Measurements from ENCODE around the gene SYT5.
"Not testable (repeated sequence)": the region's sequence is repeated elsewhere in the genome, so short reads cannot be mapped to it uniquely, and the experiment has no call there.

The SYT5 gene

GRCh38 chr19:55206664-55207500, 26.8 kb upstream of the SYT5 start:
- peak; percentile 85 for DNase-seq

DNA sequence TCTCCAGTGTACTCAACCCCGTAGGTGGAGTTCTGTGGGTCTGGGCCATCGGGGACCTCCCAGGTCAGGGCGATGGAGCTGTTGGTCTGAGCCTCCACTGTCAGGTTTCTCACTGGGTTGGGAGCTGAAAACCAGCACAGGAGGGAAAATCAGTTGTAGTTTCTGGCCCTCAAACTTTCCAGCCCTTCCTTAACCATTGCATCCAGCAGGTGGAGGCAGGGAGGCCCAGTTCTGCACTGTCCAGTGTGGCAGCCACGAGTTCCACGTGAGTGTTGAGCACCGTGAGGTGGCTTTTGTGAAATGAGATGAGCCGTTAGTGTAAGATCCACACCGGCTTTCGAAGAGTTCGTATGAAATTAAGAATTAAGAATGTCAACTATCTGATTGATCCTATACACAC, 22.1 kb upstream of the SYT5 start:
- not testable (repeated sequence) for DNase-seq

DNA sequence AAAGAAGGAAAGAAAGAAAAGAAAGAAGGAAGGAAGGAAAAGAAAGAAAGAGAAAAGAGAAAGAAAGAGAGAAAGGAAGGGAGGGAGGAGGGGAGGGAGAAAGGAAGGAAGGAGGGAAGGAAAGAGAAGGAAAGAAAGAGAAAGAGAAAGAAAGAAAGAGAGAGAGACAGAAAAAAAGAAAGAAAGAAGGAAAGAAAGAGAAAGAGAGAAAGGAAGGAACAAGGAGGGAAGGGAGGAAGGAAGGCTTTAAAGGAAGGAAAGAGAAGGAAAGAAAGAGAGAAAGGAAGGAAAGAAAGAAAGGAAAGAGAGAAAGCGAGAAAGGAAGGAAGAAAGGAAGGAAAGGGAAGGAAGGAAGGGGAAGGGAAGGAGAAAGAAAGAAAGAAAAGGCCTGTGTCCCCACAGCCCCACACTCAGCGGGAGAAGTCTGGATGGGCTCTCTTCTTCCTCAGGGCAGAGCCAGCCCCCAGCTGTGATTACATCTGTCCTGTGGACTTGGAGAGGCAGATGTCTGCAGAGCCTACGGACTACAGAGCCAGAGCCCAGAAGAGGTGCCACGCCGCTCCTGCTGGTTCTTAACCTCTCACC, 19.6 kb upstream of the SYT5 start:
- DNase-seq, result no peak

DNA sequence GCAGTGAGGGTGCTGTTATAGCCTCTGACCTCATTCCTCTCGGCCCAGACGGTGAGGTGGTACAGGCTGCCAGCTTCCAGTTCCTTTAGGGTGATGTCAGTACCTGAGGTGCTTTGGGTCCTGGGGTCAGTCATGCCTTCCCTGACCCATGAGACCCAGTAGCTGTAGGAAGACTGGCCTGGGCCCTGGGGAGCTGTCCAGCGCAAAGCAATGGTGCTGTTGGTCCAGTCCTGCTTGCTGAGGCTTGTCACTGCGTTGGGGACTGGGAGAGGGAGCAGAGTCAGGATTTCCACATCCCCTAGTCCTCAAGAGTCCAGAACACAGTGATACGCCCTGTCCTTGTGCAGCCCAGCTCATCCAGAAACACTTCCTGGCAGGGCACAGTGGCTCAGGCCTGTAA, 18.6 kb upstream of the SYT5 start:
- DNase-seq, result no peak

- no peak for DNase-seq
Observed at GRCh38 chr19:55197528-55197927, 17.4 kb upstream of the SYT5 start.

- no peak for DNase-seq
Observed at GRCh38 chr19:55196803-55197202, 16.7 kb upstream of the SYT5 start.

DNA sequence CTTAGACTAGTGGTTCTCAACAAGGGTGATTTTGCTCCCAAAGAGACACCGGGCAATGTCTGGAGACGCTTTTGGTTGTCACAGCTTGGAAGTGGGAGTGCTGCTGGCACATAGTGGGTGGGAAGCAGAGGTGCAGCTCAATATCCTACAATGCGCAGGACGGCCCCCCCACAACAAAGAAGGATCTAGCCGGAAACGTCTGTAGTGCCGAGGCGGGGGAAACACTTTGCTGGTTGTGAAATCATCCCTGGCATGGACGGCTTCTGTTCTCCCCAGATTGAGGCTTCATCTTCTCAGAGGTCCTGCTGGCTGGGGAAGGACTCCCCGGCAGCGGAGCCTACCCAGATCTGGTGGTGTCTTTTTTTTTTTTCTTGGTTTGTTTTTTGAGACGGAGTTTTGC, 13.4 kb upstream of the SYT5 start:
- DNase-seq, result no peak

DNA sequence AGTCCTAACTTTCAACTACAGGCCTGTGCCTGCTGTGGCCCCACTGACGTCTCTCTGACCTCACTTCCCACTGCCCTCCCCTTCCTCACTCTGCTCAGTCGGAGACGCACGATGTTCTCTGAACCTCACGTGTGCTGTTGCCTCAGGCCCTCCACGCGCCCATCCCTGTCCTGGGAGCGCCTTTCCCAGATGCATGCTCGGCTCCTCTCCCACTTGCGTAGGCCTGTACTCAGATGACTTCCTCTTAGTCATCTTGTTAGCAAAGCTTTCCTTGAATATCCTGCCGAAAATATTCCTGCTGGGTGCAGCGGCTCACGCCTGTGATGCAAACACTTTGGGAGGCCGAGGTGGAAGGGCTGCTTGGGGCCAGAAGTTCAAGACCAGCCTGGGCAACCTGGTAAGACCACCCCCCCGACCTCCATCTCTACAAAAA, 9.3 kb upstream of the SYT5 start:
- peak; percentile 87 for DNase-seq

DNA sequence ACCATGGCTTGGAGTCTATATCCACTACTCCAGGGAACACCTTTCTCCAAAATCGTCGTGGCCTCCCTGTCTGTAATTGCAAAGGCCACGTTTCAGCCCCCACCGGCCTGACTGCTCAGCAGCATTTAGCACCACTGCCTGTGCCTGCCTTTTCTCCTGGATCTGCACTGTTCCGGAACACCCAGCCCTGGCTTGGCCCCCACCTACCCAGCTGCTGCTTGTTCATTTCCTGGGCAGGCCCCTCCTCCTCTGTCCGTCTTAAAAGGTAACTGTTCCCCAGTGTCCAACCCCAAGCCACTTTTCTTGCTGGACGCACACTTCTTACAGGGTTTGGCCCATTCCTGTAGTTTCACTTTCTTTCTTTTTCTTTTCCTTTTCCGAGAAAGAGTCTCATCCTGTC, 8.5 kb upstream of the SYT5 start:
- DNase-seq, result no peak

GRCh38 chr19:55186080-55186479, 6.0 kb upstream of the SYT5 start:
- no peak for DNase-seq

GRCh38 chr19:55181740-55182139, 1.7 kb upstream of the SYT5 start:
- DNase-seq, result no peak

GRCh38 chr19:55178781-55179599, 1.1 kb downstream of the SYT5 start:
- DNase-seq, result peak; percentile 78

- DNase-seq, result no peak
Observed at GRCh38 chr19:55176076-55176475, 4.0 kb downstream of the SYT5 start.

GRCh38 chr19:55175117-55175867, 4.8 kb downstream of the SYT5 start:
- no peak for DNase-seq

DNA sequence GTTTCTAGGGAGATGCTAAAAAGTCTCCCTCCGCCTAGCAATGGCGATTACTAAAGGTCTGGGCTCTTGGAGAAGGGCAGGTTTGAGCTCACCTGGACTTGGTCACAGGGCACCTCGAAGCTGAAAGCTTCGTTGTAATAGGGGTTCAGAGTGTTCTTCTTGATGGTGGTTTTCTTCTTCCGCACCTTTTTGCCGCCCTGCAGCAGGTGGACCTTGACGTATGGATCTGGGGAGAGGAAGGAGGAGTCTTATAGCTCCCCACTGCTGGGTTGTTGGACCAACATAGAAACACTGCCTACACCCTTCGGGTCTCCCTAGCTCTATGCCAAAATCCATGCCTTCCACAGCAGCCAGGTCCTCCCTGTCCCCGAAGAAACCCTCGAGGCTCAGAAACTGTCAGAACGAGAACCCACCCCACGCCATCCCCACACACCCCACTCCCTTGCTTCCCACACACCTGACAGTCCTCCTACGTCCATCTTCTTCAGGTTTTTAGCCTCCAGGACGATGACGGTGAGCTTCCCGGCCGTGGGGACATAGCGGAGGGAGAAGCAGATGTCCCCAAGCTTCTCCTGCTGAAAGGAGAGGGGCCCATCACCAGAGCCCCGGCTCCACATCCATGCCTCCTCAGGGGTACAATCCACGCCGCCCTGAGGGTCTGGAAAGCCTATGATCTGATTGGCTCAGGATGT, 5.5 kb downstream of the SYT5 start:
- no peak for DNase-seq

GRCh38 chr19:55173714-55174409, 6.2 kb downstream of the SYT5 start:
- peak; percentile 76 for DNase-seq

DNA sequence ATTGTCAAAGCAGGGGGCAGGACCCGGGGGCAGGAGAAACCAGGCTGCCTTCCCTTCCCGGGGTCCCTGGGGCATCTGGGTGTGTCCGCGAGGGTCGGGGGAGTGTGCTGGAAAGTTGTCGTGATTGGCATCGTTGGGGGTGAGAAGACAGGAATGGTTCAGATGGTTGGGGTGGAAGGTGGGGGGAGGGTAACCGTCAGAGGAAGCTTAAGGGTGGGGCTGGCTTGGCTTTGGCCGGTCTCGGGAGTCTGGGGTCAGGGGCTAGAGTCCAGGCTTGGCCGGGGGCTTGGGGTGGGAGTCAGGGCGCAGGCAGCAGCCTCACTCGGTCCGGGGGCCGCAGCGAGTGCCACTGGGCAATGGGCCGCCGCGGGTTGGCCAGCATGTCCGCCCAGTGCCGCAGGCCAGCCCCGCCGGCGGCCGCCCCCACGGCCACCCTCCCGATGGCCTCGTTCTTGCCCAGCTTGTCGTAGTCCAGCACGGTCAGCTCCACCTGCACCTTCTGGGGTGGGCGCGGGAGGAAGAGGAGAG, 6.8 kb downstream of the SYT5 start:
- DNase-seq, result no peak

GRCh38 chr19:55172741-55173140, 7.3 kb downstream of the SYT5 start:
- DNase-seq, result peak; percentile 69

DNA sequence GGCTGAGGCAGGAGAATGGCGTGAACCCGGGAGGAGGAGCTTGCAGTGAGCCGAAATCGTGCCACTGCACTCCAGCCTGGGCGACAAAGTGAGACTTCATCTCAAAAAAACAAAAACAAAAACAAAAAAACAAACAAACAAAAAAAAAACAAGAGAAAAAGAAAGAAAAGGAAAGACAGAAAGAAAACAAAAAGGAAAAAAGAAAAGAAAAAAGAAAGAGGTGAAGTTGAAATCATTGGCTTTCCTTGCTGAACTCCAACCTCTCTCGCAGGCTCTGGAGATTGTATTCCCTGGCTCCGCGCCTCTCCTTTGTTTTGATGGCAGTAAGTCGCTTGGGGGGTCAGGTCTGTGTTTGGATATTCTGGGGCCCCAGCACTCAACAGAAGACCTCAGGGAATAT, 7.8 kb downstream of the SYT5 start:
- DNase-seq, result not testable (repeated sequence)

DNA sequence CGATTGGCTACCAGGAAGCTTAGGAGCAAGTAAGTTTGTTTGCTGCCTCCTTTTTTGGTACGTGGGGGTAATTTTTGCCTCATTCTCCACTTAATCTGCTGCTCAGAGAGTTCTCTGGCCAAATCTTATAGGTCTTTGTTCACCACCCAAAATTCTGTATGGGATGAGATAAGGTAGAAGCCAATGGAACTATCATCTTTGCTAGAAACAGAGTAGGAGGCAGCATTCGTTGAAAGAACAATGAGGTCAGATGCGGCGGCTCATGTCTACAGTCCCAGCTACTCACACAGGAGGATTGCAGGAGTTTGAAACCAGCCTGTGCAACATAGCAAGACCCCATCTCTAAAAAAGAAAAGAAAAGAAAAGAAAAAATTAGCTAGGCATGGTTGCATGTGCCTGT, 8.6 kb downstream of the SYT5 start:
- DNase-seq, result no peak

- DNase-seq, result no peak
Observed at GRCh38 chr19:55169136-55169535, 11.0 kb downstream of the SYT5 start.
